ENCODE measurements around the gene TDRD7.

Gene TDRD7

GRCh38 chr9:97387504-97387886, 24.4 kb upstream of the TDRD7 start:
- no peak for TF ChIP-seq CTCF (IDR thresholded peaks at IDR 0.05; ENCODE audit: low read depth, low read length)

DNA sequence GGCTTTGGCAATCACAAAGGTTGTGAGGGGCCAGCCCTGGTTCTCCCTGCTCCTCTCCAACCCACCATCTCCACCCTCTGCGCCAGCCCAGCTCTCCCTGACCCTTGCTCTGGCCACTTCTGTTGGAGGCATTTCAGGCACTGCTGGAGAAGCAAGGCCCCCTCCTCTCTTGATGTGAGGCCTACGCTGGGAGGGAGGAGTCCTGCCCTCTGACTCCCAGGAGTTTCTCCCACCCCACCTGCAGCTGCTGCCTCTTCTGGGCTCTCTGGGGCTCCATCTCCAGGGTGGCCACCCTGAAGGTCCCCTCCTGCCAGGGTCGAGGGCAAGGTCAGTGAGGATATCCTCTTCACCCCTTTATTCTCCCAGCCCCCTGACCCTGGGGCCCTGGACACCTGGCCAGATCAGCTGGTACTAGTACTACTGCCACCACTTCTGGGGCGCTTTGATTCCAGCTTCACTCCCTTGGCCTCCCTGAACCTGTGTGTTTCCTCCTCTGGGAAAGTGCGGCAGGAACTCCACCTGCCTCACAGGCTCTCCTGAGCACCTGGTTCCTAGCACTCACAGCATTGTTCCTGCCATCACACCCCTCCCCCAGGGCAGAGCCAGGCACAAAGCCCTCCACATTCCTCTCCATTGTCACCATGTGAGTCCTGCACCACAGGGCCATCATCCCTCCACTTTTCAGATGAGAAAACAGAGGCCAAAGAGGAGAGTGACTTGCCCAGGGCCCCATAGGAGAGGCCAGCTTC, 23.8 kb upstream of the TDRD7 start:
- TF ChIP-seq CTCF (IDR thresholded peaks at IDR 0.05; ENCODE audit: low read depth, low read length), result no peak
- DNase-seq (ENCODE audit: extremely low read depth, low read depth), result no peak

More at GRCh38 chr9:97387504-97387886, 24.4 kb upstream of the TDRD7 start:
- no peak for DNase-seq (ENCODE audit: extremely low read depth, low read depth)

- DNase-seq (ENCODE audit: extremely low read depth, low read depth), result no peak
- no peak for TF ChIP-seq CTCF (IDR thresholded peaks at IDR 0.05; ENCODE audit: low read depth, low read length)
Measured at GRCh38 chr9:97388721-97389238, 23.1 kb upstream of the TDRD7 start.

GRCh38 chr9:97389249-97389648, 22.6 kb upstream of the TDRD7 start:
- no peak for DNase-seq (ENCODE audit: extremely low read depth, low read depth)

DNA sequence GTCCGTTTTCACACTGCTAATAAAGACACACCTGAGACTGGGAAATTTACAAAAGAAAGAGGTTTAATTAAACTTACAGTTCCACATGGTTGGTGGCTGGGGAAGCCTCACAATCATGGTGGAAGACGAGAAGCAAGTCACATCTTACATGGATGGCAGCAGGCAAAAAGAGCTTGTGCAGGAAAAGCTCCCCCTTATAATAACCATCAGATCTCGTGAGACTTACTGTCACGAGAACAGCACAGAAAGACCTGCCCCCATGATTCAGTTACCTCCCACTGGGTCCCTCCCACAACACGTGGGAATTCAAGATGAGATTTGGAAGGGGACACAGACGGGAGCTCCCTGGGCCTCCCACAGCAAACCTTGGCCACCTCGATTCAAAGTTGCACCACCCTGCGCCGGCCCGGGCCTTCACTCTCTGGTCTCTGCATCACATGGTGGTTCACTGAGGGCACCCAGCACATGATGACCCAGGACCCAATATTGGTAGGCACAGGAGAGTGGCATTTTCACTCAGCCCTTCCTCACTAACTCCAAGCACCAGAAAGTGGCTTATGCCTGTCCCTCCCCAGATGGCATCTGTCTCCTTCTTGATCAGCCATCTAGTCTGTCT, 21.0 kb upstream of the TDRD7 start:
- no peak for DNase-seq (ENCODE audit: extremely low read depth, low read depth)
- TF ChIP-seq CTCF (IDR thresholded peaks at IDR 0.05; ENCODE audit: low read depth, low read length), result no peak

More at GRCh38 chr9:97389249-97389648, 22.6 kb upstream of the TDRD7 start:
- no peak for TF ChIP-seq CTCF (IDR thresholded peaks at IDR 0.05; ENCODE audit: low read depth, low read length)

DNA sequence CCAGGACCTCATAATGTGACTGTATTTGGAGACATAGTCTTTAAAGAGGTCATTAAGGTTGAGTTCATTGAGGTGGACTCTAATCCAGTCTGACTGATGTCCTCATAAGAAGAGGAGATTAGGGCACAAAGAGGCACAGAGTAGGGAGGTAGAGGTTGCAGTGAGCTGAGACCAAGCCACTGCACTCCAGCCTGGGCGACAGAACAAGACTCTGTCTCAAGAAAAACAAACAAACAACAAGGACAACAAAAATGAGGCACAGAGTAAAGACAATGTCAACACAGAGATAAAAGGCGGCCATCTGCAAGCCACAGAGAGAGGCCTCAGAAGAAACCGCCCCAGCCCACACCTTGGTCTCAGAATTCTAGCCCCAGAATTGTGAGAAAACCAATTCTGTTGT, 17.0 kb upstream of the TDRD7 start:
- no peak for TF ChIP-seq CTCF (IDR thresholded peaks at IDR 0.05; ENCODE audit: low read depth, low read length)
- no peak for DNase-seq (ENCODE audit: extremely low read depth, low read depth)

- no peak for TF ChIP-seq CTCF (IDR thresholded peaks at IDR 0.05; ENCODE audit: low read depth, low read length)
- no peak for DNase-seq (ENCODE audit: extremely low read depth, low read depth)
Measured at GRCh38 chr9:97395745-97396144, 16.2 kb upstream of the TDRD7 start.

Data from AG09319 (cell line).